Endothelial cell of umbilical vein (primary cell): ENCODE data around the gene UGGT2. TPM values are rescaled to one million over a fixed set of nuclear protein-coding genes. Genes with fewer than 3 reads are reported as not detected.

Source experiments
- BruUV-seq: library from RNA; stranded (reverse); fragments of 400-500 nt; replicated peaks from 2 replicates; lab custom pipeline; 2021; lab: Mats Ljungman, UMichigan
- CTCF ChIA-PET: fragments of 300-600, 350-600 bp; sonication (Branson Sonifier 250); formaldehyde crosslinking; loops from one replicate; lab custom pipeline; 2021; ENCODE audit warnings: antibody characterized with exemption, inconsistent platforms; lab: Charles Lee
- POLR2A ChIA-PET: fragments of 300-600, 350-600 bp; sonication (Branson Sonifier 250); formaldehyde crosslinking; loops from one replicate; lab custom pipeline; 2021; ENCODE audit warnings: antibody characterized with exemption, inconsistent platforms; lab: Charles Lee
- DNase-seq: peaks from one replicate; pipeline ENCODE4 v3.0.0-alpha.2; 2011; ENCODE audit warnings: low read depth, low spot score
- FAIRE-seq: peaks from 2 replicates; lab custom pipeline; 2011; peaks lifted over from hg19 to GRCh38; lab: Jason Lieb, UNC
- H2AFZ ChIP-seq: 2 replicates; pipeline ENCODE4 v1.6.0; 2012; ENCODE audit warnings: low read depth, low read length, control low read depth, inconsistent platforms
- H3K27ac ChIP-seq: 2 replicates; pipeline ENCODE4 v1.5.1; 2011; ENCODE audit warnings: low read depth, mild to moderate bottlenecking, control low read depth, low read length, moderate library complexity; ENCODE audit not compliant: insufficient read depth
- H3K27me3 ChIP-seq, 2 experiments: 2 replicates each; pipeline versions ENCODE4 v1.6.0 to v1.6.1; 2011; ENCODE audit warnings: low read length in 2 of 2, mixed read lengths in 1 of 2; ENCODE audit not compliant: control insufficient read depth in 2 of 2, insufficient read depth in 2 of 2
- H3K36me3 ChIP-seq, 2 experiments: 2 replicates in 1 of 2; 3 replicates in 1 of 2; pipeline ENCODE4 v1.5.1; 2011; ENCODE audit warnings: low read length in 2 of 2, mild to moderate bottlenecking in 1 of 2, moderate library complexity in 1 of 2; ENCODE audit not compliant: control insufficient read depth in 2 of 2, insufficient read depth in 2 of 2; ENCODE audit errors: extremely low read depth in 1 of 2
- H3K4me1 ChIP-seq: 3 replicates; pipeline ENCODE4 v1.5.1; 2011; ENCODE audit warnings: mild to moderate bottlenecking, low read length; ENCODE audit not compliant: control insufficient read depth, insufficient read depth; ENCODE audit errors: extremely low read depth
- H3K4me2 ChIP-seq: 2 replicates; pipeline ENCODE4 v1.6.1; 2011; ENCODE audit warnings: low read length, control low read depth, mixed read lengths; ENCODE audit not compliant: insufficient read depth
- H3K4me3 ChIP-seq, 3 experiments: fragments of 200-600 bp in 1 of 3; sonication (generic), shearing (Covaris generic) in 1 of 3; replicated peaks in 1 of 3; 2 replicates each; pipeline ENCODE4 v1.5.1; 2011 to 2016; ENCODE audit warnings: control low read depth in 3 of 3, low read length in 3 of 3, mild to moderate bottlenecking in 2 of 3, inconsistent platforms in 1 of 3, low read depth in 1 of 3, moderate library complexity in 1 of 3; ENCODE audit not compliant: insufficient read depth in 1 of 3
- H3K79me2 ChIP-seq: 2 replicates; pipeline ENCODE4 v1.6.0; 2012; ENCODE audit warnings: low read length, inconsistent platforms; ENCODE audit not compliant: control insufficient read depth, insufficient read depth
- H3K9ac ChIP-seq: replicated peaks from 2 replicates; pipeline ENCODE3; 2011; ENCODE audit warnings: low read length, control low read depth; ENCODE audit not compliant: insufficient read depth; ENCODE audit errors: extremely low read depth
- H3K9me1 ChIP-seq: replicated peaks from 3 replicates; pipeline ENCODE4 v1.6.0; 2011; ENCODE audit warnings: mild to moderate bottlenecking, low read length; ENCODE audit not compliant: control insufficient read depth, insufficient read depth; ENCODE audit errors: extremely low read depth
- H3K9me3 ChIP-seq: replicated peaks from 2 replicates; pipeline ENCODE4 v1.5.1; 2012; ENCODE audit warnings: low read length, inconsistent platforms; ENCODE audit not compliant: control insufficient read depth, insufficient read depth
- H4K20me1 ChIP-seq: replicated peaks from 2 replicates; pipeline ENCODE3; 2011; ENCODE audit warnings: mild to moderate bottlenecking, low read length; ENCODE audit not compliant: control insufficient read depth, insufficient read depth; ENCODE audit errors: extremely low read depth
- CTCF ChIP-seq, 2 donors: IDR thresholded peaks; 1 replicate in 1 of 2; 2 replicates in 1 of 2; pipeline ENCODE4 v1.5.1; 2011; ENCODE audit warnings: low read length in 2 of 2, mild to moderate bottlenecking in 2 of 2, moderate library complexity in 2 of 2, control low read depth in 1 of 2, inconsistent platforms in 1 of 2, low read depth in 1 of 2; ENCODE audit not compliant: insufficient read depth in 1 of 2; ENCODE audit errors: extremely low read depth in 1 of 2
- EZH2 ChIP-seq: IDR thresholded peaks from 2 replicates; pipeline ENCODE4 v1.6.1; 2012; ENCODE audit warnings: borderline replicate concordance, low read depth, mild to moderate bottlenecking, moderate library complexity, low read length, inconsistent platforms; ENCODE audit not compliant: severe bottlenecking
- FOS ChIP-seq: IDR thresholded peaks from 2 replicates; pipeline ENCODE4 v1.6.1; 2011; ENCODE audit warnings: mild to moderate bottlenecking, low read length, moderate library complexity, borderline replicate concordance; ENCODE audit not compliant: insufficient read depth
- GATA2 ChIP-seq: IDR thresholded peaks from 2 replicates; pipeline ENCODE4 v1.7.0; 2011; ENCODE audit warnings: low read depth, mild to moderate bottlenecking, moderate library complexity, mixed read lengths, low read length; ENCODE audit not compliant: insufficient read length, insufficient read depth
- JUN ChIP-seq: IDR thresholded peaks from 2 replicates; pipeline ENCODE4 v1.6.1; 2011; ENCODE audit warnings: borderline replicate concordance, low read depth; ENCODE audit not compliant: insufficient read length, insufficient read depth
- MAX ChIP-seq: IDR thresholded peaks from 2 replicates; pipeline ENCODE4 v1.6.1; 2011; ENCODE audit not compliant: insufficient read depth, insufficient read length
- MYC ChIP-seq: IDR thresholded peaks from one replicate; pipeline ENCODE4 v1.6.1; 2011; ENCODE audit warnings: mild to moderate bottlenecking, low read depth, low read length
- POLR2A ChIP-seq: IDR thresholded peaks from 2 replicates; pipeline ENCODE4 v1.6.1; 2012; ENCODE audit warnings: low read depth, mild to moderate bottlenecking, control low read depth, low read length
- POLR2AphosphoS5 ChIP-seq: IDR thresholded peaks from 2 replicates; pipeline ENCODE4 v1.6.1; 2012; ENCODE audit warnings: low read depth, mild to moderate bottlenecking, control low read depth, low read length, moderate library complexity; ENCODE audit not compliant: insufficient read depth
- dilution Hi-C: fragments of 300-500 bp; cut with MboI; formaldehyde crosslinking; loops from one replicate; pipeline ENCODE4 v1.15.0; 2019; ENCODE audit warnings: low sequenced_read_pairs; ENCODE audit not compliant: extremely low pct_ligation_motif_present
- intact Hi-C: fragments of 100-400 bp; cut with micrococcal nuclease; formaldehyde crosslinking; loops from one replicate; pipeline ENCODE4 v1.10.0; 2022
- polyA plus RNA-seq, 4 experiments: library from polyadenylated mRNA; depleted of rRNA in 3 of 4; stranded (reverse) in 3 of 4; unstranded in 1 of 4; fragments of >200 nt; gene quantifications; 2 replicates each; pipeline versions ENCODE4 v1.2.1 to v1.2.3, GENCODE V29; 2011 to 2012; ENCODE audit warnings: missing spikeins in 1 of 4
- total RNA-seq: library from RNA; stranded (reverse); gene quantifications from 2 replicates; pipeline ENCODE4 v1.2.3, GENCODE V29; 2021

UGGT2 gene
- total and polyA plus RNA-seq, 2 donors (not counting 3 experiments of a cell fraction or from before 2014, with no cell fraction given), result 4.6 to 25.1 TPM

DNA sequence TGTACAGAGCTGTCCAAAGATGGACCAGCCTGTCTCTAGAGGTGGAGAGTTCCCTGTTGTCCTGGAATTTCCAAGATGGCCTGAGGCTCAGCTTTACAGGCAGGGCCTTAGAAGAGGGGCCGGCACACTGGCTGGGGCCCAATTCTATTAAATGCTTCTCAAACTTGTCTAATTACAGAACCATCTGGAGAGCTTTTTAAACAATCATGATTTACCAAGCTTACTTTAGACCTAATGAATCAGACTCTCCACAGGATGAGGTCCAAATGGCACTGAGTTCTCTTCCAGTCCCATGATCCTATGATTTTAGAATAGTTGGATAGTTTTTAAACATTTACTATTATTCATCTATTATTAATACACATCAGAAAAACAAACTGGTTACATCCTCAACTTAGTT is 252.8 kb downstream of the UGGT2 start:
- Histone ChIP-seq H3K27me3 (no peaks in the 10 kb centered on the region), H3K36me3 (peaks cover 0 to 3% of the 10 kb centered on the region in 2 experiments), H3K27ac (no peak overlapping the region), H3K4me1 (no peaks in the 10 kb centered on the region), H4K20me1 (no peaks in the 10 kb centered on the region), H3K9me1 (no peaks in the 10 kb centered on the region), H3K9ac (no peak overlapping the region), H3K4me3 (no peak overlapping the region), H3K79me2 (no peaks in the 10 kb centered on the region), H2AFZ (no peak overlapping the region), H3K4me2 (no peak overlapping the region), H3K9me3 (no peaks in the 10 kb centered on the region)
- dilution Hi-C loops (no loop called here), intact Hi-C loops (no loop called here)
- POLR2A ChIA-PET, result no interaction called here
- DNase-seq, result no peak
- no peak for FAIRE-seq
- CTCF ChIA-PET, result no interaction called here
- TF ChIP-seq POLR2A, result no peak
- TF ChIP-seq JUN, result no peak
- BruUV-seq, result no TSS peak

GRCh38 chr13:95797016-95797415 is 256.2 kb downstream of the UGGT2 start:
- dilution Hi-C loops, result no loop called here
- POLR2A ChIA-PET, result no interaction called here
- CTCF ChIA-PET, result no interaction called here

More at GRCh38 chr13:95797016-95797415, 256.2 kb downstream of the UGGT2 start:
- Histone ChIP-seq H3K4me2 (no peak overlapping the region), H3K27ac (no peak overlapping the region), H3K4me3 (no peak overlapping the region), H3K79me2 (no peaks in the 10 kb centered on the region), H3K9me3 (no peaks in the 10 kb centered on the region), H4K20me1 (no peaks in the 10 kb centered on the region), H3K27me3 (no peaks in the 10 kb centered on the region), H3K9me1 (no peaks in the 10 kb centered on the region), H3K36me3 (peaks cover 3 to 6% of the 10 kb centered on the region in 2 experiments), H3K4me1 (no peaks in the 10 kb centered on the region), H3K9ac (no peak overlapping the region), H2AFZ (no peak overlapping the region)
- FAIRE-seq, result no peak
- intact Hi-C loops, result no loop called here
- DNase-seq, result no peak
- no TSS peak for BruUV-seq
- TF ChIP-seq JUN (no peak), FOS (no peak), MYC (no peak), POLR2AphosphoS5 (no peak), POLR2A (no peak), EZH2 (no peak), GATA2 (no peak), CTCF (IDR thresholded peaks at IDR 0.05; ENCODE audit: extremely low read depth in 1 of 2, insufficient read depth in 1 of 2, low read depth in 1 of 2, low read length in 2 of 2) (no peak), MAX (no peak)
